Skeletal muscle satellite cell (primary cell): ENCODE measurements around the gene SLC4A5. TPM values are rescaled to one million over a fixed set of nuclear protein-coding genes. Genes with fewer than 3 reads are reported as not detected.
A peak's percentile ranks its signal among the peaks of the same experiment; 100 is the strongest.

Experiments
- H3K27me3 ChIP-seq: 2 replicates; pipeline ENCODE4 v1.7.0; 2013; ENCODE audit warnings: low read length; ENCODE audit not compliant: control insufficient read depth, insufficient read depth
- H3K36me3 ChIP-seq: 2 replicates; pipeline ENCODE4 v1.7.0; 2013; ENCODE audit warnings: mild to moderate bottlenecking, control low read depth, low read length; ENCODE audit not compliant: insufficient read depth
- H3K4me1 ChIP-seq: 2 replicates; pipeline ENCODE4 v1.7.0; 2013; ENCODE audit warnings: low read length; ENCODE audit not compliant: control insufficient read depth, insufficient read depth
- H3K4me2 ChIP-seq: 2 replicates; pipeline ENCODE4 v1.7.0; 2013; ENCODE audit warnings: mild to moderate bottlenecking, low read length
- H3K4me3 ChIP-seq: 2 replicates; pipeline ENCODE4 v1.7.0; 2013; ENCODE audit warnings: low read length
- H3K9ac ChIP-seq: 2 replicates; pipeline ENCODE4 v1.7.0; 2013; ENCODE audit warnings: mild to moderate bottlenecking, low read depth, low read length, moderate library complexity
- H3K9me3 ChIP-seq: replicated peaks from 2 replicates; pipeline ENCODE4 v1.7.0; 2013; ENCODE audit warnings: mild to moderate bottlenecking, control low read depth, low read length
- total RNA-seq: library from RNA; depleted of rRNA; stranded (reverse); fragments of >200 nt; gene quantifications from 2 replicates; pipeline ENCODE4 v1.2.3, GENCODE V29; 2012; rRNA removed

The SLC4A5 gene, protein sequence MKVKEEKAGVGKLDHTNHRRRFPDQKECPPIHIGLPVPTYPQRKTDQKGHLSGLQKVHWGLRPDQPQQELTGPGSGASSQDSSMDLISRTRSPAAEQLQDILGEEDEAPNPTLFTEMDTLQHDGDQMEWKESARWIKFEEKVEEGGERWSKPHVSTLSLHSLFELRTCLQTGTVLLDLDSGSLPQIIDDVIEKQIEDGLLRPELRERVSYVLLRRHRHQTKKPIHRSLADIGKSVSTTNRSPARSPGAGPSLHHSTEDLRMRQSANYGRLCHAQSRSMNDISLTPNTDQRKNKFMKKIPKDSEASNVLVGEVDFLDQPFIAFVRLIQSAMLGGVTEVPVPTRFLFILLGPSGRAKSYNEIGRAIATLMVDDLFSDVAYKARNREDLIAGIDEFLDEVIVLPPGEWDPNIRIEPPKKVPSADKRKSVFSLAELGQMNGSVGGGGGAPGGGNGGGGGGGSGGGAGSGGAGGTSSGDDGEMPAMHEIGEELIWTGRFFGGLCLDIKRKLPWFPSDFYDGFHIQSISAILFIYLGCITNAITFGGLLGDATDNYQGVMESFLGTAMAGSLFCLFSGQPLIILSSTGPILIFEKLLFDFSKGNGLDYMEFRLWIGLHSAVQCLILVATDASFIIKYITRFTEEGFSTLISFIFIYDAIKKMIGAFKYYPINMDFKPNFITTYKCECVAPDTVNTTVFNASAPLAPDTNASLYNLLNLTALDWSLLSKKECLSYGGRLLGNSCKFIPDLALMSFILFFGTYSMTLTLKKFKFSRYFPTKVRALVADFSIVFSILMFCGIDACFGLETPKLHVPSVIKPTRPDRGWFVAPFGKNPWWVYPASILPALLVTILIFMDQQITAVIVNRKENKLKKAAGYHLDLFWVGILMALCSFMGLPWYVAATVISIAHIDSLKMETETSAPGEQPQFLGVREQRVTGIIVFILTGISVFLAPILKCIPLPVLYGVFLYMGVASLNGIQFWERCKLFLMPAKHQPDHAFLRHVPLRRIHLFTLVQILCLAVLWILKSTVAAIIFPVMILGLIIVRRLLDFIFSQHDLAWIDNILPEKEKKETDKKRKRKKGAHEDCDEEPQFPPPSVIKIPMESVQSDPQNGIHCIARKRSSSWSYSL
- under 0.01 and 0.66 TPM in 2 replicates for total RNA-seq

DNA sequence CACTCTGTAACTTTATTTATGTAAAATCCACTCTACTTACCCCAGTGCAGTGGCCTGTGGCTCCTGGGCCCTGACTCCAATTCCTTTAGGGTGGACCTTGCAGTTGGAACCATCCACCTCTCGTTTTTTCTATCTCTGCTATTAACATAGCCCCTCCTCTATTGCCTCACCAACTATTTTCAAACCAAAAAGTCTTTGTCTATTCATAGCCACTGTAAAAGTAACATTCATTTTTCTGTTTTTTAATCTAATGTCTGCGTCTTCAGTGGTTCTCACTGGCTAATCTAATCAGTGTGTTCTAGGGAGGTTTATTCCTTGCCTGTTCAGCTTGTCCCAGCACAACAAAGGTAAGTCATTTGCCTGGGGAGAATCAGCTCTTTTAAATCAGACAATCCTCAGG is at the start of gene SLC4A5:
TSS of gene SLC4A5 (minus strand) at position 101 of the 400 bp plus-strand sequence. CDS start 28,393 bp downstream, outside the sequence.
- Histone ChIP-seq H3K9ac (no peak within 1 kb of the TSS), H3K4me2 (no peak within 1 kb of the TSS), H3K27me3 (no peaks in the 10 kb centered on the region), H3K4me3 (no peak within 1 kb of the TSS), H3K36me3 (no peaks in the 10 kb centered on the region), H3K9me3 (no peaks in the 10 kb centered on the region), H3K4me1 (no peaks in the 10 kb centered on the region)

DNA sequence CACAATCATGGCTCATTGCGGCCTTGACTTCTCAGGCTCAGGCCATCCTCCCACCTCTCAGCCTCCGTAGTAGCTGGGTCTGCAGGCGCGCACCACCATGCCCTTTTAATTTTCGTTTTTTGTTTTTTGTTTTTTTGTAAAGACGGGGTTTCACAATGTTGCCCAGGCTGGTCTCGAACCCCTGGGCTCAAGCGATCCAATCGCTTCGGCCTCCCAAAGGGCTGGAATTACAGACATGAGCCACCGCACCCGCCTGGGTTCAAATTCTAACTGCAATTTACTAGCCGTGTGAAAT is 49.2 kb upstream of the SLC4A5 start:
- H3K4me2 ChIP-seq = peak overlapping the region; percentile 92
- peaks cover 3% of the 10 kb centered on the region for H3K27me3 ChIP-seq
- peaks cover 26% of the 10 kb centered on the region for H3K4me1 ChIP-seq
- H3K36me3 ChIP-seq = no peaks in the 10 kb centered on the region
- H3K4me3 ChIP-seq = peak overlapping the region; percentile 85
- H3K9me3 ChIP-seq = no peaks in the 10 kb centered on the region
- peak overlapping the region; percentile 95 for H3K9ac ChIP-seq

DNA sequence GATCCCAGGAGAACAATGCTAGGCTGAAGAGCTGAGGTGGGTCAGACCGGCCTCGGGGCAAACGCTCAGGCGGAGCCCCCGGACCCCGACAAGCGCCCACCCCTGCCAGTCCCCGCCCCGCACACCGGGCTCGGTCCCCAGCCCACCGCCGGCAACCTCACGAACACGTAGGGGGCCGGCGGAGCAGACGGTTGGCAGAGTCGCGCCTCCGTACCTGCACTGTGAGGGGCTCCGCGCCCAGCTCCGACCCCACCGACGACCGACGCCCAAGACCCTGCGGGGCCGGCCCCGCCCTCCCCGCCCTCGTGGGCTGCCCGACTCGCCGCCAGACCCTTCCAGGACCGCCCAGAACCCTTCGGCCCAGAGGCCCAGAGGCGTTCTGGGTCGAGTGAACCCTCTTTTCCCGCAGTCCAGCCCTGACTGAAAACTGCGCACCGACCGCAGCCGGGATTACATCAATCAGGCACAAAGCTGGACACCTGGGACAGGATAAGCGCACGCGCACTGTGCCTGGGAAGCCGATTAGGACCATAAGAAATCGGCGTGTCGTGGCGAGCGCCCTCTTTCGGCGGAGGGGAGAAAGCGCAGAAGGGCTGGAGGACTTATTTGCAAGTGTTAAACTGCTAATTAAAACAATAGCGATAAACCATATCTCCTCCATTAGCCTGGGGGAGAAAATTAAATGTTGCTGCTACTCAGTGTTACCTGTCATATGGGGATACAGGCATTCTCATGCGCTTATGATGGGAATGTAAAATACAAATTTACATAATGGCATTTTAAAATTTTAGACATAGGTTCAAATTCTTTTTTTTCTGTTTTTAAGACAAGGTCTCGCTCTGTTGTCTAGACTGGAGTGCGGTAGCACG is 48.6 kb upstream of the SLC4A5 start:
- no peaks in the 10 kb centered on the region for H3K36me3 ChIP-seq
- peak overlapping the region; percentile 95 for H3K9ac ChIP-seq
- peak overlapping the region; percentile 92 for H3K4me2 ChIP-seq
- peaks cover 31% of the 10 kb centered on the region for H3K4me1 ChIP-seq
- H3K27me3 ChIP-seq = peaks cover 3% of the 10 kb centered on the region
- H3K9me3 ChIP-seq = no peaks in the 10 kb centered on the region
- peak overlapping the region; percentile 85 for H3K4me3 ChIP-seq

DNA sequence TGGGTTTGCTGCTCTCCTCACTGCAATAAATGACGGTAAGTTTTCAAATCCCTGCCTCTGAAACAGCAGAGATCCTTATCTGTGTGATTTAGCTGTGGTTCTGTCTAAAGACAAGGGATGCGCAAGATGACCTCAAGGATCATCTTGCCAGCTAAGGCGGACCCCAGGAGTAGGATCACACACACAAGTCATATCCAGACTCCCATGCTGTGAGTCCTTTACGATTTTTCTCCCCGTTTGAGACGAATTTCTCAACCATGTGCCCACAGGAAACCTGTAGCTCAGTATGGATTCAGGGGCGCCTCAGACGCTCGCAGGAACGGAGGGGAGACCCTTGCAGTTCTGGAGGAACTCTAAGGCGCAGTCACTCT is 48.0 kb upstream of the SLC4A5 start:
- Histone ChIP-seq H3K4me2 (peak overlapping the region; percentile 92), H3K9me3 (no peaks in the 10 kb centered on the region), H3K27me3 (peaks cover 3% of the 10 kb centered on the region), H3K4me1 (peaks cover 32% of the 10 kb centered on the region), H3K4me3 (peak overlapping the region; percentile 85), H3K9ac (peak overlapping the region; percentile 95), H3K36me3 (no peaks in the 10 kb centered on the region)

DNA sequence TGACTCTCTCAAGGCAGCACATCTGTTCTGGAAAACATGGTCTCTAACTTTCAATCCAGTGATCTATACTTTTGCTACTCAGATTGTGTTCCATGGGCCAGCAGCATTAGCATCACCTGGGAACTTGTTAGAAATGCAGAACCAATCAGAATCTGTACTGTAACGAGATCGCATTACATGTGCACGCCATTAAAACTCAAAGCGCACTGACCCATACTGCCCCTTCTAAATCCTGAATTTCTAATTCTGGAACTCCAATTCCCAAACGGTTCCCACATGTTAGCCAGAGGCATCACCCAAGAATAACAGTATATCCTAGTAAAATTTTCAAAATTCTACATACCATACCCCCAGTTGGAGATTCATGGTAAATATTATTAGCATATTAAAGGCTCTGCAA is 47.4 kb upstream of the SLC4A5 start:
- peaks cover 32% of the 10 kb centered on the region for H3K4me1 ChIP-seq
- peak overlapping the region; percentile 92 for H3K4me2 ChIP-seq
- H3K36me3 ChIP-seq = peaks cover 3% of the 10 kb centered on the region
- peak overlapping the region; percentile 85 for H3K4me3 ChIP-seq
- peak overlapping the region; percentile 95 for H3K9ac ChIP-seq
- no peaks in the 10 kb centered on the region for H3K9me3 ChIP-seq
- peaks cover 3% of the 10 kb centered on the region for H3K27me3 ChIP-seq

DNA sequence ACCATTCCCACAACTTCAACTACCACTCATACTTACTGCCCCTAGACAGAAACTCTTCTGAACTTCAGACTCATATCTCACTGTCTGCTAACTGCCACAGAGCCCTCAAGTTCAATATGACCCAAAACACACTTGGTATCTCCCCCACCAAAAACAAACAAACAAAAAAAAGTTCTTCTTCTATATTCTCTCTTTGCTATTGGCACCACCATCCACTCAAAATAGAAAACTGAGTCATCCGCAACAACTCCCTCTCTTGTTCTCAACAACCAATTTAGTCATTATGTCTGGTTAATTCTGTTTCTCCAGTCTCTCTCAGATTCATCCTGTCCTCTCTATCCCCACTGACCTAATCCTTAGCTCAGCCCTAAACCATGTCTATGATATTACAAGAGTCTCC is 44.1 kb upstream of the SLC4A5 start:
- Histone ChIP-seq H3K9me3 (no peaks in the 10 kb centered on the region), H3K36me3 (peaks cover 10% of the 10 kb centered on the region), H3K4me1 (peaks cover 52% of the 10 kb centered on the region), H3K27me3 (no peaks in the 10 kb centered on the region), H3K4me2 (peak overlapping the region; percentile 32), H3K4me3 (no peak overlapping the region), H3K9ac (no peak overlapping the region)

DNA sequence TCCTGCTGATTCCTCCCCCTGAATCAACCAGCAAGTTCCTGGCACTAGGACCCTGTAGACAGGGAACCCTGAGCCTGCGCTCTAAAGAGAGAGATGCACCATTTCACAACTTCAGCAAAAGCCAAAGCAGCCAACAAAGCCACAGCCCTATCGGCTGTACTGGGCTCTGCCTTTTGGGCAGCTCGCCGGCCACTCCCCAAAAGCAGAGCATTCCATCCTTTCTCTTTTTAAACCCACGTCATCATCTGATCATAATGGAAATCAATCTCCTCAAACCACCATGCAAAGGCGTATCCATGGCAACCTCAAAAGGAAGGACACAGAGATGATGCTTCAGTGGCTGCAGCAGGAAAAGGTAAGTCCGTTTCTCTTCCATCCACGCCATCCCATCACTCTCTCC is 42.2 kb upstream of the SLC4A5 start:
- Histone ChIP-seq H3K36me3 (peaks cover 10% of the 10 kb centered on the region), H3K4me3 (no peak overlapping the region), H3K9me3 (no peaks in the 10 kb centered on the region), H3K4me2 (no peak overlapping the region), H3K27me3 (no peaks in the 10 kb centered on the region), H3K9ac (no peak overlapping the region), H3K4me1 (peaks cover 48% of the 10 kb centered on the region)

DNA sequence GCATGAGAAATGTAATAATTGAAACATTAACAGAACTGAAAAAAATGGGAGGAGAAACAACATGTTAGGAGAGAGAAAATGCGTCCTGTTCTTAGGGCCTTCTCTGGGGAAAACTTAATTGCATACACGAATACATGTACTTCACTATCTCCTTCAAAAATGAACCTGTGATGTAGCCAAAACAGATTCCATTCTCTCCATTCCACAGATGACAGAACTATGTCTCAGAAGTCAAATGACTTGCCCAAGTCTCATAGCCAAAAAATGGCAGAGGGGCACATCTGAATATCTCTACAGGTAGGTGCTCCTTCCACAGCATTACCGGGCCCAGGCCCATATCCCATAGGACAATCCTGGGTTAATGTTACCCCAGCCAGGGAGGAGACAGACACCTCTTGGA is 40.8 kb upstream of the SLC4A5 start:
- H3K9ac ChIP-seq = peak overlapping the region; percentile 15
- peak overlapping the region; percentile 55 for H3K4me2 ChIP-seq
- no peak overlapping the region for H3K4me3 ChIP-seq
- no peaks in the 10 kb centered on the region for H3K9me3 ChIP-seq
- peaks cover 10% of the 10 kb centered on the region for H3K36me3 ChIP-seq
- no peaks in the 10 kb centered on the region for H3K27me3 ChIP-seq
- H3K4me1 ChIP-seq = peaks cover 54% of the 10 kb centered on the region

DNA sequence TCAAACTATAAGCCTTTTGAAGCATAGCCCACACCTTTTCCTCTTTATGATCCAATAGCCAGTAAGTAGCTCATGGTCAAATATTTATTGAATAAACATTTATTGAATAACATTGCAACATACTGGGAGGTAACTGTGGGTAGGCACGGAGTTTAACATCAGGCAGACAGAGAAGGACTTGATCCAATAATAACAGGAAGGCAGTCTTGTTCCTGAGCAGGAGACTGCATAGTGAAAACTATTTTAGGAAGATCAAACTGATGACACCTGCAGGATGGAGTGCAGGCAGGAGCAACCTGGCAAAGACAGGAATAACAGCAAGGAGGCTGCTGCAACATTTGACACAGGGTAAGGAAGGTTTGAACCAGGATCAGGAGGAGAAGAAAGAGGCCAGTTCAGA is 40.0 kb upstream of the SLC4A5 start:
- Histone ChIP-seq H3K9ac (peak overlapping the region; percentile 15), H3K36me3 (peaks cover 10% of the 10 kb centered on the region), H3K4me1 (peaks cover 53% of the 10 kb centered on the region), H3K27me3 (no peaks in the 10 kb centered on the region), H3K4me3 (no peak overlapping the region), H3K9me3 (no peaks in the 10 kb centered on the region), H3K4me2 (peak overlapping the region; percentile 55)

DNA sequence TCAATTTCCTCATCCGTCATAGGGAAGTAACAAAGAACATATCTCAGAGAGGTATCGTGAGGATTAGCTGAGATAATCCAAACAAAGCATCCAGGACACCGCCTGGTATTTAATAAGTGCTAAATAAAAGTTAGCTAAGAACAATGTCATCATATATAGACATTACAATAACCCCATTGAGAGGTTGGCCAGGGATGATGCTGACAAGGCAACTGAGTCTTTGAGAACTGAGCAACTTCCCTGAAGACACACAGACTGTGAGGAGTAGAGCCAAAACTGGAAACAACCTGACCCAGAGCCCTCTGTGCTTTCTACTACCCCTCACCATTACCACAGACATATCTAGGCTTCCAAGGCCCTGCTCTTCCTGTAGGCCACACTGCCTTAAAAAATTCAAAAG is 38.5 kb upstream of the SLC4A5 start:
- no peaks in the 10 kb centered on the region for H3K27me3 ChIP-seq
- no peak overlapping the region for H3K4me2 ChIP-seq
- peaks cover 22% of the 10 kb centered on the region for H3K36me3 ChIP-seq
- H3K9ac ChIP-seq = no peak overlapping the region
- peaks cover 39% of the 10 kb centered on the region for H3K4me1 ChIP-seq
- H3K9me3 ChIP-seq = no peaks in the 10 kb centered on the region
- no peak overlapping the region for H3K4me3 ChIP-seq
